H9 (cell line): Measurements from ENCODE around the gene SSX2IP. TPM values are rescaled to one million over a fixed set of nuclear protein-coding genes. Genes with fewer than 3 reads are reported as not detected.

Source experiments
- DNase-seq: peaks from one replicate; pipeline ENCODE4 v3.0.0-alpha.2; 2017
- H2AFZ ChIP-seq: one replicate; pipeline ENCODE4 v1.6.1; 2013; ENCODE audit warnings: mild to moderate bottlenecking, low read length, control low read depth, moderate library complexity
- H2AK5ac ChIP-seq: 2 replicates; pipeline ENCODE4 v1.6.1; 2013; ENCODE audit warnings: low read length, control low read depth, mixed read lengths; ENCODE audit not compliant: insufficient read length
- H2BK120ac ChIP-seq: one replicate; pipeline ENCODE4 v1.6.1; 2013; ENCODE audit warnings: low read depth, mild to moderate bottlenecking, low read length, control low read depth, inconsistent platforms; ENCODE audit not compliant: poor library complexity, severe bottlenecking
- H2BK12ac ChIP-seq: 2 replicates; pipeline ENCODE4 v1.6.1; 2013; ENCODE audit warnings: low read length, control low read depth, mixed read lengths, low read depth; ENCODE audit not compliant: insufficient read length
- H2BK15ac ChIP-seq: 2 replicates; pipeline ENCODE4 v1.6.1; 2013; ENCODE audit warnings: low read depth, low read length, control low read depth
- H2BK20ac ChIP-seq: one replicate; pipeline ENCODE4 v1.6.1; 2013; ENCODE audit warnings: low read depth, mild to moderate bottlenecking, low read length, control low read depth, inconsistent platforms; ENCODE audit not compliant: poor library complexity, severe bottlenecking
- H2BK5ac ChIP-seq: 2 replicates; pipeline ENCODE4 v1.6.1; 2013; ENCODE audit warnings: low read length, control low read depth, mixed read lengths; ENCODE audit not compliant: insufficient read length
- H3K14ac ChIP-seq: 2 replicates; pipeline ENCODE4 v1.6.1; 2013; ENCODE audit warnings: low read length, control low read depth; ENCODE audit not compliant: insufficient read depth
- H3K18ac ChIP-seq: 2 replicates; pipeline ENCODE4 v1.6.1; 2013; ENCODE audit warnings: low read depth, mild to moderate bottlenecking, mixed read lengths, low read length, control low read depth; ENCODE audit not compliant: insufficient read length
- H3K23ac ChIP-seq: 2 replicates; pipeline ENCODE4 v1.6.1; 2013; ENCODE audit warnings: low read length, control low read depth, mixed read lengths, low read depth; ENCODE audit not compliant: insufficient read length
- H3K23me2 ChIP-seq: 2 replicates; pipeline ENCODE4 v1.6.1; 2013; ENCODE audit warnings: low read depth, mild to moderate bottlenecking, mixed read lengths, low read length, control low read depth; ENCODE audit not compliant: insufficient read length, poor library complexity, severe bottlenecking
- H3K27ac ChIP-seq: 2 replicates; pipeline ENCODE4 v1.5.1; 2013; ENCODE audit warnings: low read length, control low read depth, mixed read lengths, low read depth; ENCODE audit not compliant: insufficient read length
- H3K27me3 ChIP-seq: 2 replicates; pipeline ENCODE4 v1.6.1; 2013; ENCODE audit warnings: low read length, control low read depth, inconsistent platforms; ENCODE audit not compliant: insufficient read depth
- H3K4ac ChIP-seq: 2 replicates; pipeline ENCODE4 v1.6.1; 2013; ENCODE audit warnings: low read depth, mild to moderate bottlenecking, control low read depth, inconsistent platforms, low read length, moderate library complexity
- H3K4me1 ChIP-seq: 2 replicates; pipeline ENCODE4 v1.6.1; 2013; ENCODE audit warnings: low read length, control low read depth, inconsistent platforms; ENCODE audit not compliant: insufficient read depth
- H3K4me2 ChIP-seq: 2 replicates; pipeline ENCODE4 v1.6.1; 2013; ENCODE audit warnings: low read length, control low read depth, mixed read lengths; ENCODE audit not compliant: insufficient read length, insufficient read depth
- H3K56ac ChIP-seq: 2 replicates; pipeline ENCODE4 v1.6.1; 2013; ENCODE audit warnings: low read depth, mild to moderate bottlenecking, mixed read lengths, low read length, control low read depth; ENCODE audit not compliant: insufficient read length
- H3K79me1 ChIP-seq: 2 replicates; pipeline ENCODE4 v1.6.1; 2013; ENCODE audit warnings: low read depth, mild to moderate bottlenecking, moderate library complexity, low read length, control low read depth, inconsistent platforms; ENCODE audit not compliant: insufficient read depth, poor library complexity, severe bottlenecking
- H3K79me2 ChIP-seq: 2 replicates; pipeline ENCODE4 v1.6.1; 2013; ENCODE audit warnings: low read length, control low read depth, inconsistent platforms; ENCODE audit not compliant: insufficient read depth
- H3K9ac ChIP-seq: 2 replicates; pipeline ENCODE4 v1.6.1; 2013; ENCODE audit warnings: low read length, control low read depth, mixed read lengths; ENCODE audit not compliant: insufficient read length; ENCODE audit errors: extremely low read depth
- H3K9me3 ChIP-seq: one replicate; pipeline ENCODE4 v1.6.1; 2013; ENCODE audit warnings: low read depth, low read length, inconsistent platforms; ENCODE audit not compliant: control insufficient read depth
- H3T11ph ChIP-seq: one replicate; pipeline ENCODE4 v1.6.1; 2013; ENCODE audit warnings: mild to moderate bottlenecking, low read length, control low read depth, inconsistent platforms
- H4K20me1 ChIP-seq: one replicate; pipeline ENCODE4 v1.6.1; 2013; ENCODE audit not compliant: control insufficient read depth, insufficient read length, insufficient read depth
- H4K5ac ChIP-seq: 2 replicates; pipeline ENCODE4 v1.6.1; 2013; ENCODE audit warnings: low read depth, mild to moderate bottlenecking, mixed read lengths, low read length, control low read depth; ENCODE audit not compliant: insufficient read length
- H4K8ac ChIP-seq: replicated peaks from 2 replicates; pipeline ENCODE4 v1.6.1; 2013; ENCODE audit warnings: low read length, control low read depth, mixed read lengths, low read depth; ENCODE audit not compliant: insufficient read length
- H4K91ac ChIP-seq: 2 replicates; pipeline ENCODE4 v1.6.1; 2013; ENCODE audit warnings: low read depth, mild to moderate bottlenecking, moderate library complexity, mixed read lengths, low read length, control low read depth; ENCODE audit not compliant: insufficient read length
- H3K27ac Mint-ChIP-seq, 3 experiments: 2 replicates in 2 of 3; 3 replicates in 1 of 3; pipeline ENCODE4 v1.8.0; 2020 to 2021; ENCODE audit warnings: mixed read lengths in 3 of 3, mild to moderate bottlenecking in 1 of 3, moderate library complexity in 1 of 3
- H3K27me3 Mint-ChIP-seq: 2 replicates; pipeline ENCODE4 v1.8.0; 2021; ENCODE audit warnings: low read depth, mild to moderate bottlenecking, moderate library complexity, mixed read lengths
- H3K36me3 Mint-ChIP-seq, 3 experiments: 2 replicates in 2 of 3; 3 replicates in 1 of 3; pipeline ENCODE4 v1.8.0; 2020 to 2021; ENCODE audit warnings: low read depth in 3 of 3, mixed read lengths in 3 of 3; ENCODE audit not compliant: insufficient read depth in 1 of 3
- H3K4me1 Mint-ChIP-seq, 2 experiments: 2 replicates each; pipeline ENCODE4 v1.8.0; 2020; ENCODE audit warnings: mixed read lengths in 2 of 2
- H3K4me3 Mint-ChIP-seq, 2 experiments: 2 replicates in 1 of 2; 3 replicates in 1 of 2; pipeline ENCODE4 v1.8.0; 2020 to 2021; ENCODE audit warnings: mild to moderate bottlenecking in 2 of 2, mixed read lengths in 2 of 2, moderate library complexity in 1 of 2
- H3K9me3 Mint-ChIP-seq, 2 experiments: 2 replicates in 1 of 2; 3 replicates in 1 of 2; pipeline ENCODE4 v1.8.0; 2020; ENCODE audit warnings: mild to moderate bottlenecking in 2 of 2, mixed read lengths in 2 of 2, moderate library complexity in 1 of 2
- CTCF ChIP-seq: fragments of 200-600 bp; sonication (generic); conservative IDR thresholded peaks from 3 replicates; pipeline ENCODE4 v1.8.0; 2021; ENCODE audit warnings: antibody characterized with exemption, mild to moderate bottlenecking
- WGBS: extraction: QIAGEN DNeasy Blood & Tissue Kit; methylation state at CpG from one replicate; pipeline ENCODE4 v1.1.7; 2013; ENCODE audit warnings: missing lambda C conversion rate, low lambda C conversion rate, mixed read lengths; ENCODE audit not compliant: insufficient read length; ENCODE audit errors: extremely low coverage; 5-methylcytosine and 5-hydroxymethylcytosine counted together
- total RNA-seq: library from RNA; stranded (reverse); gene quantifications from 2 replicates; pipeline ENCODE4 v1.2.1, GENCODE V29; 2021

The SSX2IP gene
- total RNA-seq, 1 experiment from 2014 or later, result 19.6 TPM

GRCh38 chr1:84732520-84732919 lies 42.3 kb upstream of the SSX2IP start:
- H4K5ac ChIP-seq, result no peak overlapping the region
- H3K79me2 ChIP-seq, result no peaks in the 10 kb centered on the region
- no peak for DNase-seq

More at GRCh38 chr1:84732520-84732919, 42.3 kb upstream of the SSX2IP start:
- Histone ChIP-seq H3K18ac (no peak overlapping the region), H2BK12ac (no peak overlapping the region), H2BK20ac (no peak overlapping the region), H4K91ac (no peak overlapping the region), H3K4ac (no peak overlapping the region), H3K4me1 (no peaks in the 10 kb centered on the region), H3K27ac (no peak overlapping the region), H4K20me1 (no peaks in the 10 kb centered on the region), H3K23me2 (no peaks in the 10 kb centered on the region), H3K9me3 (no peaks in the 10 kb centered on the region), H3K14ac (no peak overlapping the region), H4K8ac (no peak overlapping the region), H2BK5ac (no peak overlapping the region), H2BK15ac (no peak overlapping the region), H3K27me3 (no peaks in the 10 kb centered on the region), H3K9ac (no peak overlapping the region), H3K56ac (no peak overlapping the region), H3T11ph (no peak overlapping the region), H3K79me1 (no peaks in the 10 kb centered on the region), H3K23ac (no peak overlapping the region), H2AFZ (no peak overlapping the region), H3K4me2 (no peak overlapping the region), H2BK120ac (no peak overlapping the region), H2AK5ac (no peak overlapping the region)
- peaks cover 11 to 16% of the 10 kb centered on the region in 2 experiments; a peak in 3 of 5 replicates for H3K9me3 Mint-ChIP-seq
- no peak for TF ChIP-seq CTCF
- no CpG with 5 or more reads among the region's 2 CpGs for WGBS
- H3K4me1 Mint-ChIP-seq, result peaks cover 8% of the 10 kb centered on the region in 2 experiments
- H3K36me3 Mint-ChIP-seq, result peaks cover 0 to 6% (median 2%) of the 10 kb centered on the region in 3 experiments; a peak in 4 of 7 replicates
- no peaks in the 10 kb centered on the region for H3K27me3 Mint-ChIP-seq
- no peak overlapping the region for H3K4me3 Mint-ChIP-seq
- H3K27ac Mint-ChIP-seq, result no peak overlapping the region; a peak in 1 of 7 replicates
